Raji (cell line): ENCODE measurements around the gene CEBPZ.

Experiments
- POLR2A ChIP-seq: IDR thresholded peaks from 2 replicates; pipeline ENCODE4 v1.6.1; 2011; ENCODE audit warnings: low read depth, low read length, control low read depth; ENCODE audit not compliant: insufficient read depth

Gene CEBPZ

GRCh38 chr2:37154785-37155184 lies 76.6 kb downstream of the CEBPZ start:
- no peak for TF ChIP-seq POLR2A

- no peak for TF ChIP-seq POLR2A
These were observed 78.2 kb downstream of the CEBPZ start for GRCh38 chr2:37153224-37153623.
